CD4-positive, alpha-beta T cell treated with Interleukin-1 beta for 1 hour (primary cell): ENCODE results near the gene CYP17A1.
"Not testable (repeated sequence)": the region's sequence is repeated elsewhere in the genome, so short reads cannot be mapped to it uniquely, and the experiment has no call there.

Experiments
- DNase-seq, 2 donors: peaks; one replicate each; pipeline ENCODE4 v3.0.0-alpha.2; 2020 to 2022

The CYP17A1 gene, protein sequence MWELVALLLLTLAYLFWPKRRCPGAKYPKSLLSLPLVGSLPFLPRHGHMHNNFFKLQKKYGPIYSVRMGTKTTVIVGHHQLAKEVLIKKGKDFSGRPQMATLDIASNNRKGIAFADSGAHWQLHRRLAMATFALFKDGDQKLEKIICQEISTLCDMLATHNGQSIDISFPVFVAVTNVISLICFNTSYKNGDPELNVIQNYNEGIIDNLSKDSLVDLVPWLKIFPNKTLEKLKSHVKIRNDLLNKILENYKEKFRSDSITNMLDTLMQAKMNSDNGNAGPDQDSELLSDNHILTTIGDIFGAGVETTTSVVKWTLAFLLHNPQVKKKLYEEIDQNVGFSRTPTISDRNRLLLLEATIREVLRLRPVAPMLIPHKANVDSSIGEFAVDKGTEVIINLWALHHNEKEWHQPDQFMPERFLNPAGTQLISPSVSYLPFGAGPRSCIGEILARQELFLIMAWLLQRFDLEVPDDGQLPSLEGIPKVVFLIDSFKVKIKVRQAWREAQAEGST

GRCh38 chr10:102837230-102837721 is at the start of gene CYP17A1:
CYP17A1 (minus strand) TSS chr10:102837413; CDS start chr10:102837361, 52 bp downstream.
- no peak for DNase-seq

DNA sequence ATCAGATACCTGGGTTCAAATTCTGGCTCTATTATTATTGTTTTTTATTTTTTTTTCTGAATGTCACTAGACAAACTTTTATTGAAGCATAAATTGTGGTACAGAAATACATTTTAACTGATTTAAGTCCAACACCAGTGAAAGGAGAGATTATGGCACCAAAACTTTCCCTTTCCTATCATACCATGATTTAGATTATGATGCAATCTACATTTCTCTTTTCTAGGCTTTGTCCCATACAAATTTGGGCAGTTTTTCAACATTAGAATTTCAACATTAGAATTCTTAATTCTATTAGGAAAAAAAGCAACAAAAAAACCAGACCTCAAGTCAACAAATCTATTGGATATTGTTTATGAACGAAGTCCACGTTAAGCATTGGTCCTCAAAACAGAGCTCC is 43.0 kb upstream of the CYP17A1 start:
- DNase-seq = no peak

DNA sequence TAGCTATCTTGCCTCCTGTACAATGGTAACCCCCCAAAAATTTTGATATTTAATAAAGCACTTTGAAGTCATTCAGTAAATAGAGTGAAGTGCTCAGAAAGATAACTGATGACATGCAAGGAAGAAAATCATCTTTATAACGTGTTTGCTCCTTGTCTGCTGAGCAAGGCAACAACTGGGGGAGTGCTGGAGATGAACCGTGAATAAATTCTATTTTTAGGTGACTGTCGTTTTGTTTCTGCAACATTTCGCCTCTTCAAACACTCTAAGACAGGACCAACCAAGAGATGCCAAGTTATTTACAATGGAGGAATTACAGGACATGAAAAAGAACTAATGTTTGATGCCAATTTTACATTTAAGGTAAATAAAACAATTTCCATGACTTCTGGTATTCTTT is 41.4 kb upstream of the CYP17A1 start:
- DNase-seq = no peak

DNA sequence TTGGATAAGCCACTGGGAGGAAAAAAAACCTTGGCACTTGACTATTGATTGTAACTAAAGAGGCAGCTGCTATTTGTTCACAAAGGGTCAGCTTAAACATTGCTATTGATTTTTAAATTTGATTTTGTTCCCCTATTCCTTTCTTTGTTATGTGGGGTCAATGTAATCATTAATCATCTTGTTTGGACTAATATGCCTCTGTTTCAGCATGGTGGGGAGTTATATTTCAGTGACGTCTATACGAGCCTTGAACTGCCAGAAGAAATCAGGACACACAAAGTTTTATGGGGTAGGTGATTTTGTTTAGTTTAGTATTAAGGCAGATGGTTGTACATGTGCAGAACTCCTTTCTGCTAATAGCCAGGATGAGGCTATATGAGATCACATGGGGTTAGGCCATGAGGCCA is 39.5 kb upstream of the CYP17A1 start:
- no peak for DNase-seq

- DNase-seq = no peak
Measured at GRCh38 chr10:102872163-102872562, 35.0 kb upstream of the CYP17A1 start.

- DNase-seq = no peak
Measured at GRCh38 chr10:102870221-102870620, 33.0 kb upstream of the CYP17A1 start.

GRCh38 chr10:102869258-102870198 is 32.3 kb upstream of the CYP17A1 start, which contains the start of gene AS3MT:
AS3MT (plus strand) TSS chr10:102869470; CDS start chr10:102869593, 123 bp downstream.
- DNase-seq = no peak

DNA sequence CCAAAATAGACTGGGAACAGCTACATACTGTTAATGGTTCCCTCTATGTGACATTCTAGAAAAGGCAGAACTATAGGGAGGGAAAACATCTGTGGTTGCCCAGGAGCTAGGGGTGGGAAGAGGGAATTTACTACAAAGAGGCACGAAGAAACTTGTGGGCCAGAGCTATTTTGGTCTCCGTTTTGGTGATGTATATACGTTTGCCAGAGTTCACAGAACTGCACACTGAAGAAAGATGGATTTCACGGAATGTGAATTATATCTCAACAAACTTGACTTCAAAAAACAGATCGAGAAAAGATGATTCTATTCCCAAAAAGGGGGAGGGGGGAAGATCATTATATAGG is 31.7 kb upstream of the CYP17A1 start:
- no peak for DNase-seq

GRCh38 chr10:102865620-102866019 is 28.4 kb upstream of the CYP17A1 start:
- DNase-seq = no peak

DNA sequence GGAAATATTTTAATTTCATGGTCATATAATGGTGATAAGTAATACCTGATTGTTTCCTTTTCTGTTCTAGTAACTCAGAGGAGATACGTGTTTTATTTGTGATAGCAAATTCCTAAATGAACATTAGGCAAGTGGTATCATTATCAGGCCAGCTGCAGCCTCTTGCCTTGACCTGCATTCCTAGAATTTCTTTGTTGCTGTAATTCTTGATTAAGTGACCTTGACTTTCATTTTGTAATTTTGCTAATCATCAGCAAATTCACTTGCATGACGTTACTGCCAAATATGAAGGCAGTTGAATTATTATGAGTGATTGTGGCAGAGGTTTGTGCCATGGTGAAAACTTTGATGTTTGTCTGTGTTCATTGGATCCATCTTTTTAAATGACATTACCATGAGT is 26.4 kb upstream of the CYP17A1 start:
- no peak for DNase-seq

GRCh38 chr10:102859911-102860310 is 22.7 kb upstream of the CYP17A1 start:
- no peak for DNase-seq

GRCh38 chr10:102856758-102857424 is 19.7 kb upstream of the CYP17A1 start:
- DNase-seq = no peak

DNA sequence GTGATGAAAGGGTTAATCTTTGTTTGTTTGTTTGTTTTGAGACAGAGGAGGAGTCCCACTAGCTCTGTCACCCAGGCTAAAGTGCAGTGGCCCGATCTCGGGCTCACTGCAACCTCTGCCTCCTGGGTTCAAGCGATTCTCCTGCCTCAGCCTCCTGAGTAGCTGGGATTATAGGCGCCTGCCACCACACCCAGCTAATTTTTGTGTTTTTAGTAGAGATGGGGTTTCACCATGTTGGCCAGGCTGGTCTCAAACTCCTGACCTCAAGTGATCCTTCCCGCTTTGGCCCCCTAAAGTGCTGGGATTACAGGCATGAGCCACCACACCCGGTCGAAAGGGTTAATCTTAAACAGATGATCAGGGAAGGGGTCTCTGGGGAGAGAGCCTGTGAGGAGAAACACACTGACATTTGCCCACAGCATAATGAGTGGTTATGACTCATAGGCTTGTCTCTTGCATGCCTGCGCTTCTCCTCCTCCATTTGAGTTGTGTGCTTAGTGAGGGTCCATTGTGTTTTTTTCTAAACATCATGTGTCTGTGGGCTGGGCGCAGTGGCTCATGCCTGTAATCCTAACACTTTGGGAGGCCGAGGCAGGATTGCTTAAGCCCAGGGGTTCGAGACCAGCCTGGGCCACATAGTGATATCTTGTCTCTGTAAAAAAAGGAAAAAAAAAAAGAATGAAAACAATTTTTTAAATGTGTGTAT is 18.7 kb upstream of the CYP17A1 start:
- not testable (repeated sequence) for DNase-seq

DNA sequence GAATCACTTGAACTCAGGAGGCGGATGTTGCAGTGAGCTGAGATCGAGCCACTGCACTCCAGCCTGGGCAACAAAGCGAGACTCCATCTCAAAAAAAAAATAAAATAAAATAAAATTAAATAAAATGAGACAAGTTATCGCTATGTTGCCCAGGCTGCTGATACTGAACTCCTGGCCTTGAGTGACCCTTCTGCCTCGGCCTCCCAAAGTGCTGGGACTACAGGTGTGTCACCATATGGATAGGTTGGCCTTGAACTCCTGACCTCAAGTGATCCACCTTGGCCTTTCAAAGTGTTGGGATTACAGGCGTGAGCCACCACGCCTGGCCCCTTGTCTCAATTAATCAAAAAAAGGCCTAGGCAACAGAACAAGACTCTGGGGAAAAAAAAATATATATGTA is 16.0 kb upstream of the CYP17A1 start:
- DNase-seq = not testable (repeated sequence)

GRCh38 chr10:102850025-102850518 is 12.9 kb upstream of the CYP17A1 start:
- DNase-seq = no peak

DNA sequence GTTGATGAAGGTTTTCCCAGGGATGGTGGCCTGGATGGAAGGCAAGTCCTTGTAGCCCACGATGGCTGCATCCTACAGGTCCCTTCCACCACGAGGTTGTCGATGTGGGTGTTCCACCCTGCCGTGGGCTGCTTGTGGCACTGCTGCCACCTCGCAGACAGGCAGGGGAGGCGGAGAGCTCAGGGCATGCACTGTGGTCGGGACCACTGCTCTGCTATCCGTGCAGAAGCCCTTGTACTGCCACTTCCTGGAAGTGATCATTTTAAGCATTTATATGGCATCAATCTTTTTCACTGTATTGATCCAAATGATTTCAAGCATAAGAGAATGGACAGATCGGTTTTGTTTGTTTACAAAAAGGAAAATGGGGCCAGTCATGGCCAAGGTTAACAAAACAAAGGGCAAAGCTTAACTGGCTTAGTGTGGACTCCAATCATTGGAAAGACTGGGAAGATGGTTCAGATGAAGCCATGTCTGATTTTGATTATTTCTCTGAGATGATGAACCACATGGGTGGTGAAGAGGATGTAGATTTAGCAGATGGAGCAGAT is 8.2 kb upstream of the CYP17A1 start:
- no peak for DNase-seq

DNA sequence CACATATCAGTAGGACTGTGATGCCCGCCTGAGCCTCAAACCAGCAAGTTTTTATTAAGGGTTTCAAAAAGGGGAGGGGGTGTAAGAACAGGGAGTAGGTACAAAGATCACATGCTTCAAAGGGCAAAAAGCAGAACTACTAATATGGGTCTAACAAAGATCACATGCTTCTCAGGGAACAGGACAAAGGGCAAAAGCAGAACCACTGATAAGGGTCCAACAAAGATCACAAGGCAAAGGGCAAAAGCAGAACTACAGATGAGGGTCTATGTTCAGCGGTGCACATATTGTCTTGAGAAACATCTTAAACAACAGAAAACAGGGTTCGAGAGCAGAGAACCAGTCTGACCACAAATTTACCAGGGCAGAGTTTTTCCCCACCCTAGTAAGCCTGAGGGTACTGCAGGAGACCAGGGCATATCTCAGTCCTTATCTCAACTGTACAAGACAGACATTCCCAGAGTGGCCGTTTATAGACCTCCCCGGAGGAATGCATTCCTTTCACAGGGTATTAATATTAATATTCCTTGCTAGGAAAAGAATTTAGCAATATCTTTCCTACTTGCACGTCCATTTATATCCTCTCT is 7.1 kb upstream of the CYP17A1 start:
- DNase-seq = not testable (repeated sequence)

- DNase-seq = not testable (repeated sequence)
Measured at GRCh38 chr10:102843139-102843538, 5.9 kb upstream of the CYP17A1 start.

- DNase-seq = no peak
Measured at GRCh38 chr10:102841827-102842345, 4.7 kb upstream of the CYP17A1 start.

- DNase-seq = not testable (repeated sequence)
Measured at GRCh38 chr10:102838276-102838927, 1.2 kb upstream of the CYP17A1 start.
